ENCODE data around the gene ENTPD3. TPM values are rescaled to one million over a fixed set of nuclear protein-coding genes. Genes with fewer than 3 reads are reported as not detected.
"Not testable (repeated sequence)": the region's sequence is repeated elsewhere in the genome, so short reads cannot be mapped to it uniquely, and the experiment has no call there.

ENTPD3 gene
- total and polyA plus RNA-seq, 12 donors, result 0.15 to 0.77 (median 0.40) TPM; not detected in 1

- Histone ChIP-seq H3K36me3 (peaks cover 0 to 44% (median 31%) of the 10 kb centered on the region in 9 donors), H3K4me1 (peaks cover 7 to 50% (median 36%) of the 10 kb centered on the region in 9 donors), H3K27ac (peak within 1 kb of the TSS; percentile 83 to 96 (median 91)), H3K27me3 (no peaks in the 10 kb centered on the region), H3K9me3 (no peaks in the 10 kb centered on the region), H3K4me3 (peak within 1 kb of the TSS; percentile 69 to 99 (median 91))
- intact Hi-C loops (cut with DNase I), result loop anchor here in 8 of 10 donors (5.0 to 10.0 kb wide), 8 partner anchors 50 to 1658 kb away; partner anchors contain the start of genes ZNF621 (in 4 of the 8), ULK4 (in 1 of the 8) and ZNF620 (in 1 of the 8)
- 0% methylated on average over 79 of the region's 79 CpGs for WGBS, 2 donors
- ATAC-seq, result peak; percentile 89 to 93 (median 90)
- TF ChIP-seq CTCF (IDR thresholded peaks at IDR 0.05), result no peak
- peak; percentile 95 to 97 for DNase-seq
Observed at GRCh38 chr3:40456940-40457823, 70.2 kb downstream of the ENTPD3 start, which contains the start of gene RPL14. RPL14 (plus strand) TSS chr3:40457339; CDS start chr3:40457472, 133 bp downstream.

- DNase-seq, result no peak
- H3K4me1 ChIP-seq, result peaks cover 4 to 42% (median 30%) of the 10 kb centered on the region in 9 donors
- TF ChIP-seq CTCF (IDR thresholded peaks at IDR 0.05), result no peak
- H3K4me3 ChIP-seq, result peak overlapping the region; percentile 69 to 99 (median 91)
- H3K9me3 ChIP-seq, result no peaks in the 10 kb centered on the region
- H3K27me3 ChIP-seq, result no peaks in the 10 kb centered on the region
- H3K36me3 ChIP-seq, result peaks cover 0 to 56% (median 42%) of the 10 kb centered on the region in 9 donors
- intact Hi-C loops (cut with DNase I), result loop anchor here in 8 of 10 donors (5.0 to 10.0 kb wide), 8 partner anchors 49 to 1656 kb away; partner anchors contain the start of genes ZNF621 (in 4 of the 8), ULK4 (in 1 of the 8) and ZNF620 (in 1 of the 8)
- H3K27ac ChIP-seq, result peak overlapping the region in 1 of 10 donors; percentile 96
- 90 to 92% methylated on average over 4 of the region's 4 CpGs for whole genome bisulfite sequencing, 2 donors
- ATAC-seq, result no peak
Observed at GRCh38 chr3:40458473-40458872, 71.5 kb downstream of the ENTPD3 start.

GRCh38 chr3:40460481-40460880, 73.5 kb downstream of the ENTPD3 start:
- Histone ChIP-seq H3K36me3 (peaks cover 0 to 77% (median 52%) of the 10 kb centered on the region in 9 donors), H3K4me1 (peaks cover 4 to 45% (median 23%) of the 10 kb centered on the region in 9 donors)
- WGBS, 2 donors, result 86 to 87% methylated on average over 6 of the region's 6 CpGs
- H3K27ac ChIP-seq; DNase-seq; H3K27me3 ChIP-seq; H3K9me3 ChIP-seq; ATAC-seq; H3K4me3 ChIP-seq; intact Hi-C loops (cut with DNase I): not testable (repeated sequence)

- peaks cover 4 to 45% (median 21%) of the 10 kb centered on the region in 9 donors for H3K4me1 ChIP-seq
- H3K27me3 ChIP-seq, result no peaks in the 10 kb centered on the region
- no peak for ATAC-seq
- intact Hi-C loops (cut with DNase I), result no loop called here
- no peak for DNase-seq
- 71 to 79% methylated on average over 3 of the region's 3 CpGs for WGBS, 2 donors
- H3K27ac ChIP-seq, result no peak overlapping the region
- no peak overlapping the region for H3K4me3 ChIP-seq
- no peak for TF ChIP-seq CTCF (IDR thresholded peaks at IDR 0.05)
- H3K36me3 ChIP-seq, result peaks cover 0 to 78% (median 52%) of the 10 kb centered on the region in 9 donors
- no peaks in the 10 kb centered on the region for H3K9me3 ChIP-seq
Observed at GRCh38 chr3:40461161-40461560, 74.2 kb downstream of the ENTPD3 start.

- DNase-seq; H3K4me3 ChIP-seq; ATAC-seq; H3K27ac ChIP-seq; H3K9me3 ChIP-seq; intact Hi-C loops (cut with DNase I); H3K27me3 ChIP-seq: not testable (repeated sequence)
- Histone ChIP-seq H3K36me3 (peaks cover 0 to 85% (median 56%) of the 10 kb centered on the region in 9 donors), H3K4me1 (peaks cover 4 to 36% (median 15%) of the 10 kb centered on the region in 9 donors)
- WGBS, 2 donors, result 95 to 97% methylated on average over 7 of the region's 7 CpGs
Observed at GRCh38 chr3:40462838-40463237, 75.9 kb downstream of the ENTPD3 start.
